ENCODE measurements around the gene GUCA2B.

The GUCA2B gene

GRCh38 chr1:42152907-42153600, at the start of gene GUCA2B:
Gene GUCA2B, plus strand, starts transcription at chr1:42153410. Its CDS starts 41 bp downstream, at chr1:42153451.
- no peak for DNase-seq

- DNase-seq, result no peak
Measured at GRCh38 chr1:42105025-42105424, 48.2 kb upstream of the GUCA2B start.

GRCh38 chr1:42108309-42108708, 44.9 kb upstream of the GUCA2B start:
- no peak for DNase-seq

DNA sequence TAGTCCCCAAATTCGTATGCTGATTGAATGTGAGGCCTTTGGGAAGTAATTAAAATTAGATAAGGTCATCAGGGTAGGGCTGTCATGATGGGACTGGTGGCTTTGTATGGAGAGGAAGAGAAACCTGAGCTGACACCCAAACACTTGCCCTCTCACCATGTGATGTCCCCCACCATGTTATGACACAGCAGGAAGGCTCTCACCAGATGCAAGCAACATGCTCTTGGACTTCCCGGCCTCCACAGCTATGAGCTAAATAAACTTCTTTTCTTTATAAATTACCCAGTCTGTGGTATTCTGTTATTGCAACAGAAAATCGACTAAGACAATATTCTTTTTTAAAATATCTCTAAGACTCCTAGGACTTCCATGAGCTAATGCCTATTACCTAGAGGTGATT, 43.6 kb upstream of the GUCA2B start:
- DNase-seq, result no peak

GRCh38 chr1:42114229-42114628, 39.0 kb upstream of the GUCA2B start:
- DNase-seq, result no peak

GRCh38 chr1:42117214-42117613, 36.0 kb upstream of the GUCA2B start:
- DNase-seq, result no peak

DNA sequence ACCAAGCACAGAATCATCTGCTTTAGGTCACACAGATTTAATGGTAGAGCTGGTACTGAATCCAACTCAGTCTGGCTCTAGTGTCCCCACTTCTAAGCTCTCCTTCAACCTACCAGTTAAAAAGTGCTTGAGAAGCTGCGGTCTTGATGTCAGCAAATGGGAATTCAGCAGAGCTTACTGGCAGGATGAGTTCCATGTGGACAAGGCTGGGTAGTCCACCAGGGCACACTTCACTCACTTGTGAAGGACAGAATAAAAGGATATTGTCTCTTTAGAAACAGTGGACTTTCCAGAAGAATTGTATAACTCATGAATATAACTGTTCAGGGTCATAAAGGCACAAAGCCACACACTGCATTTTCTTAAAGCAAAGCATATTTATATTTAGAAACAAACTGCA, 35.1 kb upstream of the GUCA2B start:
- no peak for DNase-seq

- DNase-seq, result no peak
Measured at GRCh38 chr1:42122408-42122807, 30.8 kb upstream of the GUCA2B start.

GRCh38 chr1:42125552-42125951, 27.7 kb upstream of the GUCA2B start:
- no peak for DNase-seq

GRCh38 chr1:42127767-42128166, 25.4 kb upstream of the GUCA2B start:
- no peak for DNase-seq

GRCh38 chr1:42128499-42128898, 24.7 kb upstream of the GUCA2B start:
- no peak for DNase-seq

GRCh38 chr1:42128964-42129363, 24.2 kb upstream of the GUCA2B start:
- DNase-seq, result no peak

GRCh38 chr1:42130061-42130660, 23.0 kb upstream of the GUCA2B start:
- DNase-seq, result no peak

- no peak for DNase-seq
Measured at GRCh38 chr1:42133390-42133789, 19.8 kb upstream of the GUCA2B start.

GRCh38 chr1:42133809-42134526, 19.2 kb upstream of the GUCA2B start:
- DNase-seq, result no peak

- no peak for DNase-seq
Measured at GRCh38 chr1:42135426-42135825, 17.8 kb upstream of the GUCA2B start.

DNA sequence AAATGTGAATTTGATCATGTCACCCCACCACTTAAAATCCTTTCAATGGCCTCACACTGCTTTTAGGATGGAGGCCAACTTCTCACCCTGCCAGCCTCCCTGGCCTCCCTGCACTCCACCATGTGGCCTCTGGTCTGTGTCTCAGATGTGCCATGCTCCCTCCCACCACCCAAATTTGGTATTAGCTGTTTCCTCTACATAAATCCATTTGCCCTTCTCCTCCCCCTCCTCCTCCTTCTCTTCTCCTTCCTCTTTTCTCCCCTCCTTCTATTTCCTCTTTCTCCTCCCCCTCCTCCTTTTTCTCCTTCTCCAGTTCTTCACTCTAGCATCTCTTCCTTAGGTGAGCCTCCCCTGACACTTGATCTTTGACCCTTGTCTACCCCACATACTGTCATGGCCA, 16.7 kb upstream of the GUCA2B start:
- no peak for DNase-seq

DNA sequence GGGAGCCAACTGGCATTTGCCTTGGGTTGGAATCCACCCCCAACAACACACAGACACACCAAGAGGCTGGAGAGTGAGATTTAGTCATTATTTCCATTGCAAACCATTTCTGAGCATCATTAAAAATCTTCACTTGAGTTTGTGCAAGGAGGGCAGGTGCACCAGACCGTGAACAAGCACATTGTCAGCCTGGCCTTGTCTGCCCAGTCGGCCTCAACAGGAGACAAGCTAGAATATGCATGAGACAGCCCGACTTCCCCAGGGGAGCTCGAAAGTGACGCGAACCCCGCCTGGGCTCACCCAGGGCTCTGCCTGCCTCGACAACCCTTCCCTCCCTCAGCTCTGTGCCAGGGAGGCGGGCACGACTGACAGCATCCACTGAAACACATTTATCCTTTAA, 15.4 kb upstream of the GUCA2B start:
- DNase-seq, result no peak

DNA sequence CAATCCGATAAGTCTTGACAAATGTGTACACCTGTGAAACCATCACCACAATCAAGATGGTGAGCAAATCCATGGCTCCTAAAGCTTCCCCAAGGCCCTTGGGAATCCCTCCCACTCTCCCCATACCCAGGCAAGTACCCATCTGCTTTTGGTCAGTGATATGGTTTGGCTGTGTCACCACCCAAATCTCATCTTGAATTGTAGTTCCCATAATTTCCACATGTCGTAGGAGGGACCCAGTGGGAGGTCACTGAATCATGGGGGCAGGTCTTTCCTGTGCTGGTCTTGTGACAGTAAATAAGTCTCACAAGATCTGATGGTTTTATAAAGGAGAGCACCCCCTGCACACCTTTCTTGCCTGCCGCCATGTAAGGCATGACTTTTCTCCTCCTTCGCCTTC, 14.6 kb upstream of the GUCA2B start:
- DNase-seq, result no peak

DNA sequence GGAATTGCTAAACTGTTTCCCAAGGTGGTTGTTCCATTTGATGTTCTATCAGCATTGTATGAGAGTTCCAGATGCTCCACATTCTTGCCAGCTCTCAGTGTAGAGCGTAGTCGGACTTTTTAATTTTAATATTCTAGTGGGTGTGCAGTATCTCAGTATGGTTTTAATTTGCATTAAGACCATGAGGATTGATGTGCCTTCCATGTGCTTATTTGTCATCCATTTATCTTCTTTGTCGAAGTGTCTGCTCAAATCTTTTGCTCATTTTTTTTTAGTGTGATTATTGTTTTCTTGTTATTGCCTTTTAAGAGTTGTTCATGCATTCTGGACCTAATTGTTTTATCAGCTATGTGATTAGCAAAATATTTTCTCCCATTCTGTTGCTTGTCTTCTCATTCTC, 13.8 kb upstream of the GUCA2B start:
- no peak for DNase-seq

GRCh38 chr1:42140191-42140590, 13.0 kb upstream of the GUCA2B start:
- DNase-seq, result no peak

GRCh38 chr1:42141978-42142377, 11.2 kb upstream of the GUCA2B start:
- DNase-seq, result no peak

DNA sequence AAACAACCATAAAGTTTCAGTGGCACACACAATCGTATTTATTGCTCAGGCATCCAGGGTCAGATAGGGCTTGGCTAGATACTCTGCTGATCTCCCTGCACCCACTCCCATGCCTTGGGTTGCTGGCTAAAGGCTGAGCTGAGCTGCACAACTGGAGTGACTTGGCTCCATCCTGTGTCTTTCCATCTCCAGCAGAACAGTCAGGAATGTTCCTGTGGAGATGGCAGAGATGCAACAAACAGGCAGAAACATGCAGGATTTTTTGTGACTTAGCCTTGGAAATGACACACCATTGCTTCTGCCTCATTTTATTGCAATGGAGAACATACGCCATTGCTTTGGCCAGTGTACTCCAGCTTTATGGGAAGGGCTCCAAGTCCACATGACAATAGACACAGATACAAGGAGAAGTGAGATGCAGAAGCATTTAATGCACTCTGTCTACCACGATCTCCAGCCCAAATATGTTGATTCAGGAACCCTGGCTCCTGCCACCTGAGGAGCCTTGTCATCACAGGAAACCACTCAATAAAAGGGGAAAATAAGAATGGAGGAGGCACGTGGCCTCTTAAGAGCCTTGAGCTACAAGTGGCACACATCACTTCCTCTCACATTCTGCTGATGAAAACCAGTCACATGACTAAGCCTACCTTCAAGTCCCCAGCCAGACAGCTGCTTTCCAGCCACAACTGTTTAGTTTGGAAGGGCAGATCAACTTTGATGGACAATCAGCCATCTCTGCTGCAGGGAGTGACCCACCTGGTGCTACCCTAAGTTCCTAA, 10.1 kb upstream of the GUCA2B start:
- no peak for DNase-seq
